Muscle layer of colon (tissue), 2 donors: ENCODE measurements around the gene CLDN4.
"Not testable (repeated sequence)": the region's sequence is repeated elsewhere in the genome, so short reads cannot be mapped to it uniquely, and the experiment has no call there.

Experiments used
- H3K27ac ChIP-seq: one replicate; pipeline ENCODE4 v1.7.0; 2013; ENCODE audit warnings: low read depth, mild to moderate bottlenecking, low read length, moderate library complexity
- H3K27me3 ChIP-seq, 2 donors: one replicate each; pipeline ENCODE4 v1.7.0; 2013; ENCODE audit warnings: low read length in 2 of 2, mild to moderate bottlenecking in 2 of 2; ENCODE audit not compliant: insufficient read depth in 2 of 2, control insufficient read depth in 1 of 2
- H3K36me3 ChIP-seq: one replicate; pipeline ENCODE4 v1.7.0; 2013; ENCODE audit warnings: mild to moderate bottlenecking, low read length; ENCODE audit not compliant: insufficient read depth
- H3K4me1 ChIP-seq: one replicate; pipeline ENCODE4 v1.7.0; 2013; ENCODE audit warnings: mild to moderate bottlenecking, low read length; ENCODE audit not compliant: insufficient read depth
- H3K4me3 ChIP-seq, 2 donors: one replicate each; pipeline ENCODE4 v1.7.0; 2013; ENCODE audit warnings: low read length in 2 of 2, low read depth in 1 of 2, mild to moderate bottlenecking in 1 of 2, moderate library complexity in 1 of 2
- H3K9ac ChIP-seq: one replicate; pipeline ENCODE4 v1.7.0; 2013; ENCODE audit warnings: low read length
- H3K9me3 ChIP-seq: one replicate; pipeline ENCODE4 v1.7.0; 2013; ENCODE audit warnings: mild to moderate bottlenecking, low read length
- donor health status: abdominal sarcoma.
- donor health status: Adenocarcinoma of cecum.

The CLDN4 gene

GRCh38 chr7:73834626-73835191, 3.9 kb downstream of the CLDN4 start:
- no peaks in the 10 kb centered on the region for H3K36me3 ChIP-seq
- H3K27ac ChIP-seq: no peak overlapping the region
- H3K9me3 ChIP-seq: no peaks in the 10 kb centered on the region
- no peak overlapping the region for H3K4me3 ChIP-seq
- no peak overlapping the region for H3K9ac ChIP-seq
- H3K27me3 ChIP-seq: peaks cover 6 to 9% of the 10 kb centered on the region in 2 donors
- H3K4me1 ChIP-seq: no peaks in the 10 kb centered on the region

- not testable (repeated sequence) for H3K9ac ChIP-seq, H3K36me3 ChIP-seq, H3K27me3 ChIP-seq, H3K27ac ChIP-seq, H3K4me3 ChIP-seq, H3K9me3 ChIP-seq, H3K4me1 ChIP-seq
These were observed 6.4 kb downstream of the CLDN4 start for GRCh38 chr7:73837167-73837566.

- no peaks in the 10 kb centered on the region for H3K36me3 ChIP-seq
- no peak overlapping the region for H3K4me3 ChIP-seq
- H3K9me3 ChIP-seq: no peaks in the 10 kb centered on the region
- peaks cover 5% of the 10 kb centered on the region for H3K4me1 ChIP-seq
- H3K27ac ChIP-seq: no peak overlapping the region
- H3K27me3 ChIP-seq: no peaks in the 10 kb centered on the region
- no peak overlapping the region for H3K9ac ChIP-seq
These were observed 7.8 kb downstream of the CLDN4 start for GRCh38 chr7:73838642-73839041.

- no peaks in the 10 kb centered on the region for H3K27me3 ChIP-seq
- no peaks in the 10 kb centered on the region for H3K36me3 ChIP-seq
- H3K9me3 ChIP-seq: no peaks in the 10 kb centered on the region
- no peak overlapping the region for H3K27ac ChIP-seq
- no peak overlapping the region for H3K4me3 ChIP-seq
- H3K9ac ChIP-seq: no peak overlapping the region
- H3K4me1 ChIP-seq: peaks cover 5% of the 10 kb centered on the region
These were observed 8.5 kb downstream of the CLDN4 start for GRCh38 chr7:73839290-73839689.

- Histone ChIP-seq H3K4me1 (peaks cover 7% of the 10 kb centered on the region), H3K27ac (no peak overlapping the region), H3K27me3 (no peaks in the 10 kb centered on the region), H3K9ac (no peak overlapping the region), H3K36me3 (no peaks in the 10 kb centered on the region), H3K9me3 (no peaks in the 10 kb centered on the region), H3K4me3 (no peak overlapping the region)
These were observed 9.2 kb downstream of the CLDN4 start for GRCh38 chr7:73839743-73840714.

- Histone ChIP-seq H3K9me3 (no peaks in the 10 kb centered on the region), H3K4me3 (no peak overlapping the region), H3K27ac (no peak overlapping the region), H3K36me3 (no peaks in the 10 kb centered on the region), H3K4me1 (peaks cover 13% of the 10 kb centered on the region), H3K27me3 (no peaks in the 10 kb centered on the region), H3K9ac (no peak overlapping the region)
These were observed 10.1 kb downstream of the CLDN4 start for GRCh38 chr7:73840715-73841379.

GRCh38 chr7:73841689-73842066, 10.9 kb downstream of the CLDN4 start:
- H3K27me3 ChIP-seq: no peaks in the 10 kb centered on the region
- no peaks in the 10 kb centered on the region for H3K36me3 ChIP-seq
- H3K27ac ChIP-seq: peak overlapping the region; percentile 49
- H3K4me1 ChIP-seq: peaks cover 15% of the 10 kb centered on the region
- H3K9ac ChIP-seq: peak overlapping the region; percentile 68
- no peaks in the 10 kb centered on the region for H3K9me3 ChIP-seq
- peak overlapping the region; percentile 71 to 85 for H3K4me3 ChIP-seq

GRCh38 chr7:73842067-73842976, 11.5 kb downstream of the CLDN4 start, which contains the start of gene METTL27:
METTL27 (minus strand) TSS chr7:73842516; CDS start chr7:73842140, 376 bp downstream.
- Histone ChIP-seq H3K9ac (peak within 1 kb of the TSS; percentile 68), H3K9me3 (no peaks in the 10 kb centered on the region), H3K27me3 (no peaks in the 10 kb centered on the region), H3K4me3 (peak within 1 kb of the TSS; percentile 71 to 85), H3K4me1 (peaks cover 15% of the 10 kb centered on the region), H3K36me3 (no peaks in the 10 kb centered on the region), H3K27ac (peak within 1 kb of the TSS; percentile 49)

- Histone ChIP-seq H3K4me1 (peaks cover 18% of the 10 kb centered on the region), H3K36me3 (no peaks in the 10 kb centered on the region), H3K27ac (no peak overlapping the region), H3K9me3 (no peaks in the 10 kb centered on the region), H3K27me3 (no peaks in the 10 kb centered on the region), H3K9ac (no peak overlapping the region), H3K4me3 (no peak overlapping the region)
These were observed 13.3 kb downstream of the CLDN4 start for GRCh38 chr7:73844131-73844547.

GRCh38 chr7:73844848-73845460, 14.2 kb downstream of the CLDN4 start:
- no peak overlapping the region for H3K27ac ChIP-seq

More at GRCh38 chr7:73844848-73845460, 14.2 kb downstream of the CLDN4 start:
- no peaks in the 10 kb centered on the region for H3K36me3 ChIP-seq
- no peak overlapping the region for H3K4me3 ChIP-seq
- no peak overlapping the region for H3K9ac ChIP-seq
- no peaks in the 10 kb centered on the region for H3K27me3 ChIP-seq
- H3K4me1 ChIP-seq: peaks cover 25% of the 10 kb centered on the region
- H3K9me3 ChIP-seq: no peaks in the 10 kb centered on the region
